Retina (tissue), 1 donor: ENCODE data around the gene CEP104.
A peak's percentile ranks its signal among the peaks of the same experiment; 100 is the strongest.

Experiments used
- DNase-seq: peaks from one replicate; pipeline ENCODE4 v3.0.0-alpha.2; 2016

Gene CEP104

DNA sequence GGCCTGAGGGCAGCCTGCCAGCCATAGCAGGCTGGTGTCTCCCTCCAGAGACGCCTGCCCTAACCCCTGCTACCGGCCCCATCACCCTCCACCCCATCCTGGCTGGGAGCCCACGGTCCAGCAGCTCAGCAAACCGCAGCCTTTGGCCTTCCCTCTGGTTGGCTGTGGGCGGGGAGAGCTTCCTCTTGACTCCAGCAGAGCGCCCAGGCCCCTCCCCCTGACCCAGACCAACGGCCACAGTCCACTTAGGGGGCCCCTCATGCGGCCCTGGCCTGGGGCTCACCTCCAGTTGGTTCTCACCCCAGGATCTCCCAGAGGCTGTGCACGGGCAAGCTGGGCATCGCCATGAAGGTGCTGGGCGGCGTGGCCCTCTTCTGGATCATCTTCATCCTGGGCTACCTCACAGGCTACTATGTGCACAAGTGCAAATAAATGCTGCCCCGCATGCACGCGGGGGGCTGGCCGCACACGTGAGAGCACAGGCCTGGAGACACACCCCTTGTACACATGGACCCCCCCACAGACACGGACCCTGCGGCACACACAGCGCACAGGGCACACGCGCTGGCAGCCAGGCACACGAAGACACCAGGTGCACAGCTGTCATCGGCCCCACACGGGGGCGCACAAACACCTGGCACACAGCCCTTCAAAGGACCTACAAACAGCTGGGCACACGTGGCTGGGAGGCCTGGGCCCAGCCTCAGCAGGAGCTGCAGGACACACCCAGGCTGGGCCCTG, 81.4 kb downstream of the CEP104 start:
- DNase-seq = peak; percentile 73

DNA sequence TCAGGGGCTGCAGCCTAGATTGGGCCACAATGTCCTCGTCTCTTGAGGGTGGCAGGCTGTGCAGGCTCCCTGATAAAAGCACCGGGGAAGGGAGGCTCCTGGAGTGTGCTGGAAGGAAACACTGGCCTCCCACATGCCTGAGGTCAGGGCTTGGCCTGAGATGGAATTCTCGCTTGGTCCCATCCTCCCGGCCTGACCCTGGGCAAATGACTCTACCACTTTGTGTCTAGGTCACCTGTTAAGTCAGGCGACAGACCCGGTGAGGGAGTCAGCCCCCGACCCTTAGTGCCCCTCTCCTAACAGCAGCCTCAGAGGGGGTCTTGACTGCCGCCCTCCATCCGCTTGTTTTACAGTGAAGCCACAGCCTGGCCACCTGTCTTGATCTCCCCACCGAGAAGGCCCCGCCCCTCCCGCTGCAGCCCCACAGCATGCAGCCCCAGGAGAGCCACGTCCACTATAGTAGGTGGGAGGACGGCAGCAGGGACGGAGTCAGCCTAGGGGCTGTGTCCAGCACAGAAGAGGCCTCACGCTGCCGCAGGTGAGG, 82.0 kb downstream of the CEP104 start:
- no peak for DNase-seq

GRCh38 chr1:3774276-3774945, 82.6 kb downstream of the CEP104 start:
- DNase-seq = peak; percentile 52

DNA sequence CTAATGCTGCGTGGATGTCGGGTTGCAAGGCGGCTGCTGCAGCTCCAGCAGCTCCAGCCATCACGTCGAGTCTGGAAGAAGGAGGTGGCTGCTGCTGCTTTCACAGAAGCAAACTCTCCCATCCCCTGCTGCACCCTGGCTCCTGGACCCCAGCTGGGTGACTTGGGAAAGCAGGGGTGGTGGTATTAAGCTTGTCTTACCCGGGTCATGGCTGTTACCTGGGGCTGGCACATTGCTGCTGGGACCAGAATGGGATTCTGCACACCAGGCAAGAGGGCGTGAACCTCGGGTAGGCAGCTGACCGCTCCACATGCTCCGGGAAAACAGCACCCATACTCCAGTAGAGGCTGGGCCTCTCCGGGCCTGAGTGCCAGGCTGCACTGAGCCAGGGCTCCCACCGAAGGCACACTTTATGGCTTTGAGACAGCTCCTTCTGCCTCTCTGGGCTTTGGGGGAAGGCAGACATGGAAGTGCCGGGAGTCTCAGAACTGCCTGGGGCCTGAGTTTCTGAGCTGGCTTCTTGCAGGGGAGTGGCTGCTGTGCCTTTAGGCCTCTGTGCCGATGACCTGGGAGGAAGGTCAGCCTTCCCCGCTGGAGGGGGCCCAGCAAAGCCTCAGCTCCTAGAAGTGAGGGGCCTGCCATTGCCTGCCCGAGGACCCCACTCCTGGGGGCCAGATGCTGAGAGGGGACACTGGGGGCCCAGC, 83.3 kb downstream of the CEP104 start:
- DNase-seq = peak; percentile 62

GRCh38 chr1:3772715-3773571, 84.1 kb downstream of the CEP104 start, which contains the start of gene SMIM1:
Gene SMIM1 (plus strand): TSS chr1:3772749. CDS start chr1:3775374, 2,625 bp downstream.
- peak; percentile 60 for DNase-seq

- peak; percentile 82 for DNase-seq
Measured at GRCh38 chr1:3772027-3772714, 84.8 kb downstream of the CEP104 start.

GRCh38 chr1:3771108-3772026, 85.6 kb downstream of the CEP104 start:
- no peak for DNase-seq

DNA sequence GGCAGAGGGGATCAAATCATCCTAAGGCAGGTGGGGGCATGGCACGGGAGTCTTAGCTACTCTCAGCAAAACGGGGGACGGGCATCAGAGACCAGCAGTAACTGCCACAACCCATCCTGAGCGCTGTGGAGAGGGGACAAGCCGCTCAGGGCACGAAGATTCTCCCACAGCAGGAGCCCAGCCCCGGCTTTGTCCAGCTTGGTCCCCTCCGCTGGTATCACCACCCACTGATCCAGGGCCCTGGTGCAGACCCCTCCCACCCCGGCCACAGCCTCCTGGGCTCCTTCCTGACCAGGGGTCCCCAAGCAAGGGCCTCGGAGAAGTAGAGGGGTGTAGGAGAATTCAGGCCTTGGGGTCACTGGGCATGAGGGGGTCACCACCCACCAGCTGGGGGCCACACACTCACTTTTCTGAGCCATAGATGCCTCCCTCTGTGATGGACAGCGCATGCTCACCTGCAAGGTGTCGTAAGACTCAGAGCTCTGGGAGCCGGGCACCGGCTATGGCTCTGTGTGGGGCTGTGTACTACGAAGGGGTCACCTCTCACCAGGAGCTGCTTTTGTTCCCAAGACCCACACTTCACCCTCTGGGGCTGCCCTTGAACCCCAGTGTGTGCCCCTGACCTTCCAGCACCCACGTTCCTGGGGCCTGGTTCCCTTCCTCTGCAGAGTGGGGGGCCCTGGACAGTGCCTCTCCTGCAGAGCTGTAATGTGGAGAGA, 86.8 kb downstream of the CEP104 start:
- no peak for DNase-seq

DNA sequence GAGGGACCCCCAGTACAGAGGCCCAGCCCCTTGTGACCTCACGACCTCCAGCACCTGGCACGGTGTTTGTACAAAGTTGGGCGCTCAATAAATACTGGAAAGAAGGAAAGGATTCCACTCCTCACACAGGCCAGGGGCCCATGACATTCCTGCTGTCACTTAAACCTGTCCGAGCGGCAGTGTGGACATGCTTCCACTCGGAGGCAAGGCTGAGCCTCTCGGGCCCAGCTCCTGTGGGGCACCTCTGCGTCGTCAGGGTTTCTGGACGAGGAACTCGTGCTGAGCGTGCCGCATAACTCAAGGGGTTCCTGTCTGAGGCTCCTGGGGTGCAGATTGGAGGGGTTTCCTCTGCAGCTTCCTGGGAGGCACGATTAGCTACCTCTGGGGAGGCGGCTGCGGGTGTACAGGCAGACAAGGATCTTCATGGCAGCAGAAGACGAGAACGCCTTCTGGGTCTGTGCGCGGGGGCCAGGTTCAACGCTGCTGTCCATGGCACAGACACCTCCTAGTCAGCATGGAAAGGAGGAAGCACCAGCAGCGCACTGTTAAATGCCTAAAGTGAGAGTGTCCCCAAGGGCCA, 88.1 kb downstream of the CEP104 start:
- no peak for DNase-seq

- no peak for DNase-seq
Measured at GRCh38 chr1:3767328-3767925, 89.6 kb downstream of the CEP104 start.

DNA sequence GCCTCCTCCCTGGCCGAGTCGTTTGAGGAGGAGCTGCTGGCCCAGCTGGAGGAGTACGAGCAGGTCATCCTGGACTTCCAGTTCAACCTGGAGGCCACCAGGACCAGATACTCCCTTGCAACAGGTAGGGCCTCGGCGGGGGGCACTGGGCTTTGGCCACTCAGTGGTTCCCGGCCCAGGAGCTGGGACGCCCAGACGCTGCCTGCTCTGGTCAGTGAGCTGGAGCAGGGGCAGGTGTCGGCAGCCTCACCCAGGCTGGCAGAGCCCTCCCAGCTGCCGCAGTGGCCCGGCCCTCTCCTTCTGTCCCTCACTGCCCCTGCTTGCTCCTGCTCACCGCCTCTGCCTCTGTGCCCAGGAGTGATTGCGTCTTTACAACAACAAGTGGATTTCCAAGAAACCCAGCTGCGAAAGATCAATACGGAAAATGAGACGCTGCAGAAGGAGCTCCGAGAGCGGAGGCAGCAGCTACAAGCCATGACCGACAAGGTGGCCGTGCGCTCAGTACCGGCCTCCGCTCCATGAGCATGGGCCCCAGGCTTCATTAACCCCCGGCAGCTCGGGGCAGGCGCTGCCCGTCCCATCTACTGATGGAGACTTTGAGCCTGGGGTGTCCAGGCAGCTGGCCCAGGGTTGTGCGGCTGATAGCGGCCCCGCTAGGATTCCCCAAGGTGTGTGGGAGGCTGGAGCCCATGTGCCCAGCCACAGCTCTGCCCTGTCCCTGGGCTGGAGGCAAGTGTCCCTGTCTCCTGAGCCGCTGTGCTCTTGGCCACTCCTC, 93.5 kb downstream of the CEP104 start:
- DNase-seq = peak; percentile 28

- no peak for DNase-seq
Measured at GRCh38 chr1:3762873-3763228, 94.2 kb downstream of the CEP104 start.

DNA sequence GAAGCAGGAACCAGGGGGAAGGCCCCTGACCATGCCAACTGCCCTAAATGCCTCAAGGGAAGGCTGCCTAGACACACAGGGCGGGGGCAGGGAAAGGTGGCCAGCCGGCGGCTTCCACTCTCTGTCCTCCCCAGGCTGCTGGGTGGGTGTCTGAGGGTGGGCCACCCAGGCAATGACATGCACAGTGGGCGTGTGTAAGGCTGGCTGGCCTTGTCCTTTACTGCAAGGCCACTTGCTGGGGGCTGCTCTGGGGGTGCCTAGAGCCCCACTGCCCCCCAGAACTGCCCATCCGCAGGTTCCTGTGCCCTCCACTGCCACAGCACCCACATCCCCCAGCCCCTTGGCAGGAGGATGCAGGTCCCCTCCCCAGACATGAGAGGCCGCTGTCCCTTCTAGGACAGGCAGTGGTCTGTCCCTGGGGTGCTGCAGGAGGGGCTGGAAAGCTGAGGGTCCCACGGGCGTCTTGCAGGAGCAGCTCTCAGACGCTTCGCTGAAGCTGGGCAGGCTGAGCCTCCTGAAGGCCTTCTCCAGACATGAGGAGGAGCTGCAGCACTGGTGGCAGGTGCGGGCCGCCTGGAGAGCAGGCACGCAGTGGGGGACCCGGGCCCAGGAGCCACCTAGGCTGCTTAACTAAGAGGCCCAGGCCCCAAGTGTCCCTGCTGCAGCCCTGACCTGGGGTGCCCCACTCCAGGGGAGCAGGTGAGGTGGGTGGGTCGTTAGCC, 94.7 kb downstream of the CEP104 start:
- DNase-seq = no peak
